ENCODE data around the gene GPR89A.
"Not testable (repeated sequence)": the region's sequence is repeated elsewhere in the genome, so short reads cannot be mapped to it uniquely, and the experiment has no call there.

The GPR89A gene

DNA sequence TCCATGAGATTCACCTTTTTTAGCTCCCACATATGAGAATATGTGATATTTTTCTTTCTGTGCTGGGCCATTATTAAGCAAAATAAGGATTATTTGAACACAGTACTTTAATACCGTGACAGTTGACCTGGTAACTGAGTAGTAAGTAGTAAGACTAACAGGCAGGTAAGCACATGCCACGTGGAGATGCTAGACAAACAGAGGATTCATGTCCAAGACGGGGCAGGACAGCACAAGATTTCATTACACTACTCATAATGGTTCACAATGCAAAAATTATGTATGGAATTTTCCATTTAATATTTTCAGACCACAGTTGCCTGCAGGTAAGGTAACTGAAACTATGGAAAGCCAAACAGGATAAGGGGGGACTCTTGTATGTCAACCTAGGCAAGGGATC lies 77.1 kb downstream of the GPR89A start:
- not testable (repeated sequence) for DNase-seq (ENCODE audit: extremely low read depth in 1 of 2, low read depth in 1 of 2)

GRCh38 chr1:145686078-145686477 lies 78.3 kb downstream of the GPR89A start:
- DNase-seq (ENCODE audit: extremely low read depth in 1 of 2, low read depth in 1 of 2) = not testable (repeated sequence)

DNA sequence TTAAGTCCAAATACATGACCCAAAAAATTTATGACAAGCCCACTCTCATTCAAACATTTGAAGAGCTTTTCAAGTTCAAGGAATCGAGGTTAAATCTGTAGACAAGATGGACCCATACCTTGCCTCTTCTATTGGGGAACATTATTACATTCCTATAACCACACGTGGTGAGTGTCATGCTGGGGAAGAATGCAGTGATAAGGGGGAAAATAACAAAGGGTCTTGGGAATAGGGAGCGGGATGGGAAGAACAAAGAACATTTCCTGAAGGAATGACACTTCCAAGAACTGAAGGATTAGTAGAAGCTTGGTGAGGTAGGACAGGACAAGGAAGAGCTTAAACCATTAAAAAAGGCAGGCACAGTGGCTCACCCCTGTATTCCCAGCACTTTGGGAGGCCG lies 80.5 kb downstream of the GPR89A start:
- no peak for DNase-seq (ENCODE audit: extremely low read depth in 1 of 2, low read depth in 1 of 2)

DNA sequence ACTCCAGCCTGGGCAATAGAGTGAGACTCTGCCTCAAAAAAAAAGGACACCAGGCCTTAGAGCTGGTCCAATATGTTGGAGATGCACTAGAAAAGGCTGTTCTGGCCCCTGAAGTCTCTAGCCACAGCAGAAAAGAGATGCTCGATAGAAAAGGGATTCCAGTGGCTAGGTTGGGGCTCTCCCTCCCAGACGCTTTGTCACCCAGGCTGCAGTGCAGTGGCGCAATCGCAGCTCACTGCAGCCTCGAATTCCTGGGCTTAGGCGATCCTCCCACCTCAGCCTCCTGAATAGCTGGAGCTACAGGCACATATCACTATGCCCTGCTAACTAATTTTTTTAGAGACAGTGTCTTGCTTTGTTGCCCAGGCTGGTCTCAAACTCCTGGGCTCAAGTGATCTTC lies 81.1 kb downstream of the GPR89A start:
- DNase-seq (ENCODE audit: extremely low read depth in 1 of 2, low read depth in 1 of 2) = no peak

GRCh38 chr1:145689922-145690321 lies 82.1 kb downstream of the GPR89A start:
- DNase-seq (ENCODE audit: extremely low read depth in 1 of 2, low read depth in 1 of 2) = no peak

DNA sequence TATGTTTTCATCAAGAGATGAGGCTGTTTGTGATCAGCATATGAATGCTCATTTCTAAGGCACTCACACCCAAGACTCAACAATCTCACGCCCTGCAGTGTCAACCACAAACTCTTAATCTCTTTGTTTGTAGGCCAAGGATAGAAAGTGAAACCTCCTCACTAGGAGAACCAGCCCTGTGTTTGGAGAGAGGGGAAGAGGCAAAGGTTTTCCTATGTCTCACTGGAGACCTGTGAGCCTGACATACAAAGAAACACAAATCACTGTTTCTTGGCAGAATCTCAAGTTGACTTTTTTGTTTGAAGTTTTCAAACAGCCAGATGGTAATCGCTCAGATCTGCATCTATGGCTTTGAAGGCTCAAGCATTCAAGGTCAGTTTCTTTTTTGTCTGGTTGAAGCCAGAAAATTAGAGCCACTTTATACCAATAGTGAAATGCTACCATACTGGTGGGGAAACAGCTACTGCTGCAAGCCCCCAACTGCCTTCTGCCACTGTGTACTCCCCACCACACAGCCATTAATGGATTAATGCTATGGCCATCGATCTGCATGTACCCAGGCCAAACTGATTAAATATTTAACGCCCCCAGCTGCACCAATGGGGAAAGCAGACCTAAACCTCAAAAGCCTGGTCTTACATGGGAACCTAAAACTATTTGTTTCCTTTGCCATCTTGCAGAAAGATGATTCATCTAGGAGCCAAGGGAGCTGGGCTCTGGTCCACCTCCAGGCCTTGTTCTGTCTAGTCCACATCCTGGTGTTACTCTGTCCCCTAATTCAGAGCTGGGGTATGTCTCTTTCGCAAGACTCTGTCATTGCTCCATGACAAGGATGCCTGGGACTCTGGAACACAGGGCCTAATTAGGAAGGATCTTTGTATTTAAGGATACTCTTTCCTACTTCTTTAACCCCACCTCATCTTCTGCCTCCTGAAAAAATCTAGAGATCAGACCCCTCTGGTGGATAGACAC lies 83.1 kb downstream of the GPR89A start:
- DNase-seq (ENCODE audit: extremely low read depth in 1 of 2, low read depth in 1 of 2) = no peak

GRCh38 chr1:145692785-145693443 lies 85.1 kb downstream of the GPR89A start:
- DNase-seq (ENCODE audit: extremely low read depth in 1 of 2, low read depth in 1 of 2) = no peak

DNA sequence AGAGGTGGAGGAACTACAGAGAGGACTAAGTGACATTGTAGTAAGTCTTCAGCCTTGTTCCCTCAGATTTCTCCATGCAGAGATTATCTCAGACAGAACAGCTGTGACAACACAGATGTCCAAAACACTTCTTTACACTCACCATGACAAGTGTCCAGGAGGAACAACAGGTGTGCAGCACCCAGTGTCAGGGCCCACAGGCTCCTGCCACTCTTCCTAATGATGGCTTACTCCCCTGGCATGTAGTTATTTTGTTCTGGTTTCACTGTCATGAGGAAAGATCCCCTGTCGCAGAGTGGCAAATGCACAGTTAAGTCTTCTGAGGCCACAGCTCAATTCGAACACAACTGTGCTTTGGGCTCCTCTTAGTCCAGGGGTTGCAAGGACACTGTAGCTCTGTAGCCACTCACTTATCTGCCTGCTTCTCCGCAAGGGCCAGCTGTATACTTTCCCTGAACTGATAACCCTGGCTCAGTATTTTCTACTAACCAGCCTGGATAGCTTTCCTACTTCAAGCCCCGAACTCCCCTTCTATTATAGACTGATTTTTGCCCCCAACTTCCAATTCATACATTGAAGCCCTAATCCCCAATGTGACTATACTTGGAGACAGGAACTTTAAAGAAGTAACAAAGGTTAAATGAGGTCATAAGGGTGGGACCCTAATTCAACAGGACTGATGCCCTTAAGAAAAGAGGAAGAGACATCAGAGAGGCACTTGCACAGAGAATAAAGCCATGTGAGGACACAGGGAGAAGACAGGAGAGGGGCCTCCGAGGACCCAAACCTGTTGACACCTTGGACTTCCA lies 88.2 kb downstream of the GPR89A start:
- no peak for DNase-seq (ENCODE audit: extremely low read depth in 1 of 2, low read depth in 1 of 2)

GRCh38 chr1:145696630-145696960 lies 88.8 kb downstream of the GPR89A start:
- DNase-seq (ENCODE audit: extremely low read depth in 1 of 2, low read depth in 1 of 2) = no peak

DNA sequence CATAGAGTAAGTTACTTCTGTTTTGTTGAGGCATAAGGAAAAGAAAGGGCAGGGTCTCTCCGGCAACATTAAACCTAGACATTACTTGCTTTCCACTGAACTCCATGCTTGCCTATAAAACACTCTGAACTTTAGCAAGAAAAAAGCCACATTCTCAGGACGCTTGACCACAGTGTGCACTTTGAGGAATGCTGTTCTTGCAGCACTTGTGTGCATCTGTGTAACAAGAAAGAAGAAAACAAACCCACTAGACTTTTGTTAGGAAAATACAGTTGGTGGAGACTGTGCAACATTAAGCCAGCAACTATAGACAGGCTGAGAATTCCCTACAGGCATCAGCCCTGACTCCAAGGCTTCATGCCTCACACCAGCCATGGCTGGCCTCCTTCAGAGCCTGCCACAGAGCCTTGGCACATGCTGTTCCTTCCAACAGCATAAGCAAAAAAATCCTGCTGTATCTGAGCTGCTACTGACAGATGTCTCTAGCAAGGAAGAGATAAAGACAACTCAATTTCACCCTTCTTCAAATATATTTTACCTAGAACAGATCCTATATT lies 93.6 kb downstream of the GPR89A start:
- DNase-seq (ENCODE audit: extremely low read depth in 1 of 2, low read depth in 1 of 2) = no peak

- no peak for DNase-seq (ENCODE audit: extremely low read depth in 1 of 2, low read depth in 1 of 2)
Observed at GRCh38 chr1:145702052-145702451, 94.3 kb downstream of the GPR89A start.

DNA sequence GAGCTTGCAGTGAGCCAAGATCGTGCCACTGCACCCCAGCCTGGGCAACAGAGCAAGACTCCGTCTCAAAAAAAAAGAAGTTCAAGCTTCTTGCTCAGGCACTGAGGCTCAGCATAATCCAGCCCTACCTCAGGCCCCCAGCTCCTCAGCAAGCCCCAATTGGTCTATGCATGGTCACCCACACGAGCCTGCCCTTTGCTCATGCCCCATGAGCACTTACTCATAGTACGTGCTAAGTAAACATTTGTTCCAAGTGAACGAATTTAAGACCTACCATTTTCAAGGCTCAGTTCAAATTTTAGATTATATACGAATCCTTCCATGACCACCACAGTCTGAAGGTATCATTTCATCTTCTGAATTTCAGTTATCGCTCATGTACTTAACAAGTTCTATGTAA lies 95.0 kb downstream of the GPR89A start:
- no peak for DNase-seq (ENCODE audit: extremely low read depth in 1 of 2, low read depth in 1 of 2)

GRCh38 chr1:145705622-145706021 lies 97.8 kb downstream of the GPR89A start:
- DNase-seq (ENCODE audit: extremely low read depth in 1 of 2, low read depth in 1 of 2) = no peak

DNA sequence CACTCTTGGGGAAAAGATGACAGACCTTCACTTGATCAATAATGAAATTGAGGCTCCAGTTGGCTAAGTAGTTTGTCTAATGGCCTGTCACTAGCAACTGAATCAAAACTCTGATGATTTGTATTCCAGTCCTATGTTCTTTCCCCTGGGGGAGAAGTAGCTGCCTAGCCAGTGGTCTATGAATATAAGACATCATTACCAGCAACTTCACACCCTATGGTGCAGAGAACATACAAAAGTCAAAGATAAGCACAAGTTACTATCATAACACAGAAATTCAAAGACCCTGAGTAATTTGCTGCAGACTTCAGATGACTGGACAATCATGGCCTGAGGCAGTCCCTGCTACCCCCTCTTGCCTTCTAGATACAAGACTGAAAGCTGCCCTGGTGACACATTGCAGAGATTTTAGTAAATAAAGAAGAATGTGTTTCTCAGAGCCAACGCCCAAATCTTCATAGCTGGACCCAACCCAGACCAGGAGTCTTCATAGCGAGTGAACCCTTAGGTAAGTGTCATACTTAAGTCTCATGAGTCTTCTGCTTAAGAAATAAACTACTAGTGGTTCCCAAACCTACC lies 98.4 kb downstream of the GPR89A start:
- no peak for DNase-seq (ENCODE audit: extremely low read depth in 1 of 2, low read depth in 1 of 2)

GRCh38 chr1:145707183-145707867 lies 99.5 kb downstream of the GPR89A start, which contains the start of gene PDZK1:
Gene PDZK1 (minus strand): TSS chr1:145707368. CDS start chr1:145688021, 19,347 bp downstream.
- DNase-seq (ENCODE audit: extremely low read depth in 1 of 2, low read depth in 1 of 2) = no peak

GRCh38 chr1:145708063-145708462 lies 100.3 kb downstream of the GPR89A start:
- no peak for DNase-seq (ENCODE audit: extremely low read depth in 1 of 2, low read depth in 1 of 2)

DNA sequence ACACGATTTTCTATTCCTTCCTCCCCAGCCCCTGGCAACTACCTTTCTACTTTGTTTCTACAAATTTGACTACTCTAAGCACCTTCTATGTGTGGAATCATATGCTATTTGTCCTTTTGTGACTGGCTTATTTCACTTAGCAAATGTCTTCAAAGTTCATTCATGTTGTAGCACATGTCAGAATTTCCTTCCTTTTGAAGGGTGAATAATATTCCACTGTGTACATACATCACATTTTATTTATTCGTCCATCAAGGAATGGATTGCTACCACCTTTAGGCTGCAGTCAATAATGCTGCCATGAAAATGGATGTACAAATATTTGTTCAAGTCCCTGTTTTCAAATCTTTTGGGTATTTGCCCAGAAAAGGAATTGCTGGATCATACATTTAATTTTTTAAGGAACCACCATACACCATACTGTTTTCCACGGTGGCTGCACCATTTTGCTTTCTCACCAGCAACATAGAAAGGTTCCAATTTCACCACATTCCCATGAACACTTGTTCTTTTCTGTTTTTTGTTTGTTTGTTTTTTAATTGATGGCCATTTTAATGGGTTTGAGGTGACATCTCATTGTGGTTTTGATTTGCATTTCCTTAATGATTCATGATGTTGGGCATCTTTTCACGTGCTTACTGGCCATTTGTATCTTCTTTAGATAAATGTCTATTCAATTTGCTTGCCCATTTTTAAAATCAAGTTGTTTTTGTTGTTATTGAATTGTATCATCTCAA lies 102.7 kb downstream of the GPR89A start:
- no peak for DNase-seq (ENCODE audit: extremely low read depth in 1 of 2, low read depth in 1 of 2)

GRCh38 chr1:145711213-145711651 lies 103.4 kb downstream of the GPR89A start:
- DNase-seq (ENCODE audit: extremely low read depth in 1 of 2, low read depth in 1 of 2) = no peak

GRCh38 chr1:145714524-145715111 lies 106.8 kb downstream of the GPR89A start:
- DNase-seq (ENCODE audit: extremely low read depth in 1 of 2, low read depth in 1 of 2) = no peak
